Liver (tissue), 9 donors: ENCODE data around the gene MALRD1. TPM values are rescaled to one million over a fixed set of nuclear protein-coding genes. Genes with fewer than 3 reads are reported as not detected.

Source experiments
- DNase-seq: peaks from one replicate; pipeline ENCODE4 v3.0.0-alpha.2; 2017; ENCODE audit warnings: low spot score
- H3K27ac ChIP-seq, 2 donors: one replicate each; pipeline ENCODE4 v1.7.0; 2013; ENCODE audit warnings: inconsistent platforms in 2 of 2, low read length in 2 of 2, control low read depth in 1 of 2, low read depth in 1 of 2, mild to moderate bottlenecking in 1 of 2
- H3K27me3 ChIP-seq, 4 donors: one replicate each; pipeline versions ENCODE4 v1.6.1 to v1.7.0; 2013; ENCODE audit warnings: low read length in 3 of 4, inconsistent platforms in 1 of 4, mild to moderate bottlenecking in 1 of 4, moderate library complexity in 1 of 4; ENCODE audit not compliant: control insufficient read depth in 4 of 4, insufficient read depth in 4 of 4
- H3K36me3 ChIP-seq, 4 donors: one replicate each; pipeline versions ENCODE4 v1.6.1 to v1.7.0; 2013; ENCODE audit warnings: low read length in 3 of 4, mild to moderate bottlenecking in 3 of 4, low read depth in 1 of 4, moderate library complexity in 1 of 4; ENCODE audit not compliant: control insufficient read depth in 4 of 4, insufficient read depth in 3 of 4
- H3K4me1 ChIP-seq, 4 donors: one replicate each; pipeline versions ENCODE4 v1.6.1 to v1.7.0; 2013; ENCODE audit warnings: low read length in 3 of 4, mild to moderate bottlenecking in 3 of 4, moderate library complexity in 1 of 4; ENCODE audit not compliant: control insufficient read depth in 4 of 4, insufficient read depth in 4 of 4
- H3K4me3 ChIP-seq, 3 donors: one replicate each; pipeline versions ENCODE4 v1.6.1 to v1.7.0; 2013; ENCODE audit warnings: low read length in 3 of 3, control low read depth in 1 of 3, low read depth in 1 of 3, mild to moderate bottlenecking in 1 of 3
- H3K9ac ChIP-seq, 2 donors: one replicate each; pipeline ENCODE4 v1.7.0; 2013; ENCODE audit warnings: low read length in 2 of 2, mild to moderate bottlenecking in 2 of 2, moderate library complexity in 2 of 2, control low read depth in 1 of 2, low read depth in 1 of 2
- H3K9me3 ChIP-seq, 4 donors: one replicate each; pipeline versions ENCODE4 v1.6.1 to v1.7.0; 2013; ENCODE audit warnings: low read length in 3 of 4; ENCODE audit not compliant: control insufficient read depth in 4 of 4
- EGR1 ChIP-seq, 2 donors: IDR thresholded peaks; 2 replicates each; pipeline ENCODE4 v1.6.1; 2016 to 2018; ENCODE audit warnings: antibody characterized with exemption in 2 of 2, low read depth in 2 of 2
- FOXA1 ChIP-seq: IDR thresholded peaks from 2 replicates; pipeline ENCODE4 v1.6.1; 2016; ENCODE audit warnings: antibody characterized with exemption
- FOXA2 ChIP-seq: IDR thresholded peaks from 2 replicates; pipeline ENCODE4 v1.6.1; 2016; ENCODE audit warnings: antibody characterized with exemption
- GABPA ChIP-seq, 2 donors: IDR thresholded peaks in 1 of 2; conservative IDR thresholded peaks in 1 of 2; 2 replicates each; pipeline ENCODE4 v1.6.1; 2016; ENCODE audit warnings: antibody characterized with exemption in 2 of 2, mild to moderate bottlenecking in 1 of 2, moderate library complexity in 1 of 2
- HNF4A ChIP-seq, 2 donors: conservative IDR thresholded peaks; 2 replicates each; pipeline ENCODE4 v1.6.1; 2016; ENCODE audit warnings: antibody characterized with exemption in 2 of 2, mild to moderate bottlenecking in 2 of 2
- HNF4G ChIP-seq: IDR thresholded peaks from 2 replicates; pipeline ENCODE4 v1.6.1; 2016; ENCODE audit warnings: antibody characterized with exemption
- JUND ChIP-seq, 2 donors: IDR thresholded peaks; 2 replicates each; pipeline ENCODE4 v1.6.1; 2016; ENCODE audit warnings: antibody characterized with exemption in 2 of 2
- NR2F2 ChIP-seq: IDR thresholded peaks from 2 replicates; pipeline ENCODE4 v1.6.1; 2016; ENCODE audit warnings: antibody characterized with exemption
- RAD21 ChIP-seq, 2 donors: IDR thresholded peaks; 2 replicates each; pipeline ENCODE4 v1.6.1; 2016; ENCODE audit warnings: antibody characterized with exemption in 2 of 2, mild to moderate bottlenecking in 2 of 2
- RXRA ChIP-seq, 2 donors: IDR thresholded peaks; 2 replicates each; pipeline ENCODE4 v1.6.1; 2017 to 2018; ENCODE audit warnings: antibody characterized with exemption in 2 of 2, mild to moderate bottlenecking in 1 of 2
- SP1 ChIP-seq: IDR thresholded peaks from 2 replicates; pipeline ENCODE4 v1.6.1; 2018; ENCODE audit warnings: antibody characterized with exemption, mild to moderate bottlenecking
- YY1 ChIP-seq: IDR thresholded peaks from 2 replicates; pipeline ENCODE4 v1.6.1; 2016; ENCODE audit warnings: antibody characterized with exemption, mild to moderate bottlenecking
- WGBS: extraction: QIAGEN DNeasy Blood & Tissue Kit; methylation state at CpG from one replicate; pipeline ENCODE4 v1.1.7; 2013; 5-methylcytosine and 5-hydroxymethylcytosine counted together
- polyA plus RNA-seq, 2 donors: library from polyadenylated mRNA; stranded (reverse) in 1 of 2; unstranded in 1 of 2; fragments of 200-250 nt in 1 of 2; fragments of >200 nt in 1 of 2; fragmentation: Nextera tagmentation in 1 of 2; extraction: Ambion mirVana in 1 of 2; gene quantifications; one replicate each; pipeline versions ENCODE4 v1.2.1 to v1.2.3, GENCODE V29; 2013 to 2015
- total RNA-seq, 2 donors: library from RNA; depleted of rRNA; stranded (reverse); fragments of >200 nt; gene quantifications; one replicate each; pipeline ENCODE4 v1.2.3, GENCODE V29; 2014
- TF ChIP-seq, protein P1 (sequence below): fragments of 150-350 bp; IDR thresholded peaks from 2 replicates; pipeline ENCODE4 v1.5.1; 2017; ENCODE audit warnings: improper control_type of control experiment, low read depth, low read length; ENCODE audit not compliant: missing input control
- TF ChIP-seq, protein P2 (sequence below): IDR thresholded peaks from 2 replicates; pipeline ENCODE4 v1.6.1; 2016; ENCODE audit warnings: antibody characterized with exemption
- TF ChIP-seq, protein P3 (sequence below): IDR thresholded peaks from 2 replicates; pipeline ENCODE4 v1.6.1; 2016; ENCODE audit warnings: antibody characterized with exemption
- TF ChIP-seq, protein P4 (sequence below): IDR thresholded peaks from 2 replicates; pipeline ENCODE4 v1.6.1; 2016; ENCODE audit warnings: antibody characterized with exemption, mild to moderate bottlenecking
- TF ChIP-seq, protein P5 (sequence below): IDR thresholded peaks from 2 replicates; pipeline ENCODE4 v1.6.1; 2016; ENCODE audit warnings: antibody characterized with exemption
- donor health status: healthy.
- donor health status: healthy.
- donor health status: healthy.
- donor health status: healthy.
- donor health status: healthy.

MALRD1 gene
- total and polyA plus RNA-seq, 4 donors = 0.37 to 0.59 TPM; not detected in 2

DNA sequence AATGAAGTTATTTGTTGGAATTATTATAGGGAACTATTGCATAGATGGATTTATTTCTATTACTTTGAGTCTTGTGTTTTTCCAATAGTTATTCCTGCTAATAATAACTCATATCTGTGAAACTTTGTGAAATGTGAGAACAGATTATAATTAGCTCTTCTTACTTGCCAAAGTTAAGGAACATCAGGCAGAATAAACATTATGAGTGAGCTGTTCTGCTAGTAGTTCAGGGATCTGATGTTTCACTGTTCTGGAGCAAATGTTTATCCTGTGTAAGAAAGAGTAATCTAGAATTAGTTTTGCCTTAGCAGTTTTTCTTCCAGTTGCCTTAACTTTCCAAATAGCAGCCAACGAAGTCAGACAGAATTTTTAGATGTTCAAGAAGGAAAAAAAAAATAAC is 522.4 kb downstream of the MALRD1 start (continued):
- TF ChIP-seq FOXA2 = no peak

DNA sequence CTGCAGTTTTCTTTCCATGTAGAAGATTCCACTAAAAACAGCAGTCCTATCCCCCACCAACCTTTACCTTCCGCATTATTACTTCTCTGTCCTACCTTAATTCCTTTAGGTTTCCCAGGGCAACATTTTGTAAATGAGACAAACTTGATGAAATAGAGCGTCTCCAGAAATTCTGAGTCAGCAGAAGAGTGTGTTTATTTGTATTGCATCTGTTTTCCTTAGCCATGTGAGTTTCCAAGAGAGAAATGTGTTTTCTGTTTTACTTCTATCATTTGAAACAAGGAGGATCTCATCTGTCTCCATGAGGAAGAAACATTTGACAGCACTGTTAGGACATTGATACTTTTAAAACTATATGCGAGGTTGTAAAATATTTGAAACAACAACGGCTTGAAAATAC is 523.5 kb downstream of the MALRD1 start:
- H3K9ac ChIP-seq = no peak overlapping the region
- WGBS = 84% methylated on average over 4 of the region's 4 CpGs
- no peak overlapping the region for H3K4me3 ChIP-seq
- no peaks in the 10 kb centered on the region for H3K27me3 ChIP-seq
- no peaks in the 10 kb centered on the region for H3K4me1 ChIP-seq
- DNase-seq = no peak
- H3K9me3 ChIP-seq = no peaks in the 10 kb centered on the region
- H3K27ac ChIP-seq = no peak overlapping the region
- no peaks in the 10 kb centered on the region for H3K36me3 ChIP-seq
- TF ChIP-seq, protein P1, sequence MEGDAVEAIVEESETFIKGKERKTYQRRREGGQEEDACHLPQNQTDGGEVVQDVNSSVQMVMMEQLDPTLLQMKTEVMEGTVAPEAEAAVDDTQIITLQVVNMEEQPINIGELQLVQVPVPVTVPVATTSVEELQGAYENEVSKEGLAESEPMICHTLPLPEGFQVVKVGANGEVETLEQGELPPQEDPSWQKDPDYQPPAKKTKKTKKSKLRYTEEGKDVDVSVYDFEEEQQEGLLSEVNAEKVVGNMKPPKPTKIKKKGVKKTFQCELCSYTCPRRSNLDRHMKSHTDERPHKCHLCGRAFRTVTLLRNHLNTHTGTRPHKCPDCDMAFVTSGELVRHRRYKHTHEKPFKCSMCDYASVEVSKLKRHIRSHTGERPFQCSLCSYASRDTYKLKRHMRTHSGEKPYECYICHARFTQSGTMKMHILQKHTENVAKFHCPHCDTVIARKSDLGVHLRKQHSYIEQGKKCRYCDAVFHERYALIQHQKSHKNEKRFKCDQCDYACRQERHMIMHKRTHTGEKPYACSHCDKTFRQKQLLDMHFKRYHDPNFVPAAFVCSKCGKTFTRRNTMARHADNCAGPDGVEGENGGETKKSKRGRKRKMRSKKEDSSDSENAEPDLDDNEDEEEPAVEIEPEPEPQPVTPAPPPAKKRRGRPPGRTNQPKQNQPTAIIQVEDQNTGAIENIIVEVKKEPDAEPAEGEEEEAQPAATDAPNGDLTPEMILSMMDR = no peak
- TF ChIP-seq HNF4A (conservative IDR thresholded peaks at IDR 0.05) (no peak), YY1 (no peak), RAD21 (IDR thresholded peaks at IDR 0.05) (no peak), FOXA2 (no peak), SP1 (no peak), GABPA (IDR thresholded peaks at IDR 0.05 in 1 of 2, conservative IDR thresholded peaks at IDR 0.05 in 1 of 2) (no peak), NR2F2 (no peak), RXRA (IDR thresholded peaks at IDR 0.05) (no peak), HNF4G (no peak), EGR1 (IDR thresholded peaks at IDR 0.05; ENCODE audit: low read depth in 2 of 2) (no peak), JUND (IDR thresholded peaks at IDR 0.05) (no peak), FOXA1 (no peak)
- TF ChIP-seq, protein P2, sequence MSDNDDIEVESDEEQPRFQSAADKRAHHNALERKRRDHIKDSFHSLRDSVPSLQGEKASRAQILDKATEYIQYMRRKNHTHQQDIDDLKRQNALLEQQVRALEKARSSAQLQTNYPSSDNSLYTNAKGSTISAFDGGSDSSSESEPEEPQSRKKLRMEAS = no peak
- TF ChIP-seq, protein P3, sequence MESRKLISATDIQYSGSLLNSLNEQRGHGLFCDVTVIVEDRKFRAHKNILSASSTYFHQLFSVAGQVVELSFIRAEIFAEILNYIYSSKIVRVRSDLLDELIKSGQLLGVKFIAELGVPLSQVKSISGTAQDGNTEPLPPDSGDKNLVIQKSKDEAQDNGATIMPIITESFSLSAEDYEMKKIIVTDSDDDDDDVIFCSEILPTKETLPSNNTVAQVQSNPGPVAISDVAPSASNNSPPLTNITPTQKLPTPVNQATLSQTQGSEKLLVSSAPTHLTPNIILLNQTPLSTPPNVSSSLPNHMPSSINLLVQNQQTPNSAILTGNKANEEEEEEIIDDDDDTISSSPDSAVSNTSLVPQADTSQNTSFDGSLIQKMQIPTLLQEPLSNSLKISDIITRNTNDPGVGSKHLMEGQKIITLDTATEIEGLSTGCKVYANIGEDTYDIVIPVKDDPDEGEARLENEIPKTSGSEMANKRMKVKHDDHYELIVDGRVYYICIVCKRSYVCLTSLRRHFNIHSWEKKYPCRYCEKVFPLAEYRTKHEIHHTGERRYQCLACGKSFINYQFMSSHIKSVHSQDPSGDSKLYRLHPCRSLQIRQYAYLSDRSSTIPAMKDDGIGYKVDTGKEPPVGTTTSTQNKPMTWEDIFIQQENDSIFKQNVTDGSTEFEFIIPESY = no peak
- TF ChIP-seq, protein P4, sequence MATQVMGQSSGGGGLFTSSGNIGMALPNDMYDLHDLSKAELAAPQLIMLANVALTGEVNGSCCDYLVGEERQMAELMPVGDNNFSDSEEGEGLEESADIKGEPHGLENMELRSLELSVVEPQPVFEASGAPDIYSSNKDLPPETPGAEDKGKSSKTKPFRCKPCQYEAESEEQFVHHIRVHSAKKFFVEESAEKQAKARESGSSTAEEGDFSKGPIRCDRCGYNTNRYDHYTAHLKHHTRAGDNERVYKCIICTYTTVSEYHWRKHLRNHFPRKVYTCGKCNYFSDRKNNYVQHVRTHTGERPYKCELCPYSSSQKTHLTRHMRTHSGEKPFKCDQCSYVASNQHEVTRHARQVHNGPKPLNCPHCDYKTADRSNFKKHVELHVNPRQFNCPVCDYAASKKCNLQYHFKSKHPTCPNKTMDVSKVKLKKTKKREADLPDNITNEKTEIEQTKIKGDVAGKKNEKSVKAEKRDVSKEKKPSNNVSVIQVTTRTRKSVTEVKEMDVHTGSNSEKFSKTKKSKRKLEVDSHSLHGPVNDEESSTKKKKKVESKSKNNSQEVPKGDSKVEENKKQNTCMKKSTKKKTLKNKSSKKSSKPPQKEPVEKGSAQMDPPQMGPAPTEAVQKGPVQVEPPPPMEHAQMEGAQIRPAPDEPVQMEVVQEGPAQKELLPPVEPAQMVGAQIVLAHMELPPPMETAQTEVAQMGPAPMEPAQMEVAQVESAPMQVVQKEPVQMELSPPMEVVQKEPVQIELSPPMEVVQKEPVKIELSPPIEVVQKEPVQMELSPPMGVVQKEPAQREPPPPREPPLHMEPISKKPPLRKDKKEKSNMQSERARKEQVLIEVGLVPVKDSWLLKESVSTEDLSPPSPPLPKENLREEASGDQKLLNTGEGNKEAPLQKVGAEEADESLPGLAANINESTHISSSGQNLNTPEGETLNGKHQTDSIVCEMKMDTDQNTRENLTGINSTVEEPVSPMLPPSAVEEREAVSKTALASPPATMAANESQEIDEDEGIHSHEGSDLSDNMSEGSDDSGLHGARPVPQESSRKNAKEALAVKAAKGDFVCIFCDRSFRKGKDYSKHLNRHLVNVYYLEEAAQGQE = no peak
- TF ChIP-seq, protein P5, sequence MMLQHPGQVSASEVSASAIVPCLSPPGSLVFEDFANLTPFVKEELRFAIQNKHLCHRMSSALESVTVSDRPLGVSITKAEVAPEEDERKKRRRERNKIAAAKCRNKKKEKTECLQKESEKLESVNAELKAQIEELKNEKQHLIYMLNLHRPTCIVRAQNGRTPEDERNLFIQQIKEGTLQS = no peak
